HCT116 (cell line): ENCODE data around the gene ALG1. TPM values are rescaled to one million over a fixed set of nuclear protein-coding genes. Genes with fewer than 3 reads are reported as not detected.

Experiments used
- ATAC-seq: fragments of 200-7000 bp; cut with Tn5 transposase; 2 replicates; pipeline ENCODE4 v1.9.1; 2020; ENCODE audit warnings: mild to moderate bottlenecking, moderate library complexity
- BruUV-seq: library from RNA; stranded (reverse); fragments of 400-500 nt; replicated peaks from 2 replicates; lab custom pipeline; 2021; lab: Mats Ljungman, UMichigan
- CTCF ChIA-PET: fragments of 300-600 bp; sonication (Branson Sonifier 250); formaldehyde crosslinking; loops from one replicate; lab custom pipeline; 2021; ENCODE audit warnings: antibody characterized with exemption; lab: Charles Lee
- POLR2A ChIA-PET: fragments of 300-600, 350-600 bp; sonication (Branson Sonifier 250); formaldehyde crosslinking; loops from one replicate; lab custom pipeline; 2021; ENCODE audit warnings: antibody characterized with exemption; lab: Charles Lee
- RAD21 ChIA-PET, 2 experiments: fragments of 300-600 bp; sonication (Branson Sonifier 250); formaldehyde crosslinking; loops; one replicate each; lab custom pipeline; 2023; ENCODE audit warnings: low total read pairs in 2 of 2; ENCODE audit not compliant: uncharacterized antibody in 2 of 2, unreplicated experiment in 2 of 2, low non-redundant PET in 1 of 2; lab: Charles Lee
- DNase-seq: peaks from one replicate; pipeline ENCODE4 v3.0.0-alpha.2; 2010; ENCODE audit warnings: low read depth, low spot score
- H2AFZ ChIP-seq: fragments of 200-600 bp; shearing (Covaris generic), sonication (generic); 2 replicates; pipeline ENCODE4 v1.6.1; 2017; ENCODE audit warnings: low read depth, mixed run types, mixed read lengths, antibody characterized with exemption, low read length; ENCODE audit not compliant: poor library complexity, severe bottlenecking
- H3K27ac ChIP-seq: 2 replicates; pipeline ENCODE4 v1.5.1; 2012; ENCODE audit warnings: low read depth, low read length
- H3K27me3 ChIP-seq: fragments of 200-600 bp; sonication (generic); 2 replicates; pipeline ENCODE4 v1.6.1; 2016; ENCODE audit warnings: mixed run types, low read length, mixed read lengths; ENCODE audit not compliant: insufficient read depth
- H3K36me3 ChIP-seq, 2 experiments: fragments of 200-500 bp in 1 of 2; fragments of 200-600 bp in 1 of 2; sonication (Bioruptor generic) in 1 of 2; sonication (generic) in 1 of 2; 2 replicates each; pipeline versions ENCODE4 v1.5.1 to v1.6.1; 2014 to 2016; ENCODE audit warnings: low read length in 2 of 2, inconsistent platforms in 1 of 2, mixed read lengths in 1 of 2, mixed run types in 1 of 2; ENCODE audit not compliant: insufficient read depth in 2 of 2, control insufficient read depth in 1 of 2
- H3K4me1 ChIP-seq, 2 experiments: fragments of 200-600 bp in 1 of 2; sonication (generic) in 1 of 2; 2 replicates each; pipeline versions ENCODE4 v1.5.1 to v1.6.1; 2012 to 2017; ENCODE audit warnings: low read length in 2 of 2, inconsistent platforms in 1 of 2, mild to moderate bottlenecking in 1 of 2, mixed read lengths in 1 of 2, mixed run types in 1 of 2, moderate library complexity in 1 of 2; ENCODE audit not compliant: insufficient read depth in 2 of 2, control insufficient read depth in 1 of 2
- H3K4me2 ChIP-seq: fragments of 200-600 bp; sonication (generic); 2 replicates; pipeline ENCODE4 v1.6.1; 2017; ENCODE audit warnings: mixed run types, low read length, mixed read lengths
- H3K4me3 ChIP-seq, 2 experiments: fragments of 200-600 bp in 1 of 2; sonication (generic) in 1 of 2; replicated peaks in 1 of 2; 2 replicates each; pipeline ENCODE4 v1.5.1; 2011 to 2016; ENCODE audit warnings: low read length in 2 of 2, control low read depth in 1 of 2, low read depth in 1 of 2, mild to moderate bottlenecking in 1 of 2, mixed read lengths in 1 of 2, mixed run types in 1 of 2
- H3K79me2 ChIP-seq: fragments of 200-600 bp; sonication (generic); 2 replicates; pipeline ENCODE4 v1.6.1; 2017; ENCODE audit warnings: mild to moderate bottlenecking, mixed run types, low read length, moderate library complexity, mixed read lengths; ENCODE audit not compliant: insufficient read depth
- H3K9ac ChIP-seq: fragments of 200-600 bp; sonication (generic); 2 replicates; pipeline ENCODE4 v1.6.1; 2016; ENCODE audit warnings: low read length, mixed read lengths
- H3K9me2 ChIP-seq: fragments of 200-600 bp; sonication (generic), shearing (Covaris generic); 2 replicates; pipeline ENCODE4 v1.6.1; 2017; ENCODE audit warnings: mixed run types, mild to moderate bottlenecking, moderate library complexity; ENCODE audit not compliant: insufficient read depth
- H3K9me3 ChIP-seq, 2 experiments: fragments of 200-500 bp in 1 of 2; fragments of 200-600 bp in 1 of 2; sonication (Bioruptor generic) in 1 of 2; sonication (generic) in 1 of 2; 2 replicates each; pipeline ENCODE4 v1.6.1; 2014 to 2017; ENCODE audit warnings: low read length in 2 of 2, mixed read lengths in 2 of 2, inconsistent platforms in 1 of 2, low read depth in 1 of 2, mild to moderate bottlenecking in 1 of 2, mixed run types in 1 of 2, moderate library complexity in 1 of 2; ENCODE audit not compliant: control insufficient read depth in 1 of 2, insufficient read depth in 1 of 2
- H4K20me1 ChIP-seq: fragments of 200-600 bp; sonication (generic), shearing (Covaris generic); 2 replicates; pipeline ENCODE4 v1.6.1; 2017; ENCODE audit warnings: mixed run types, mild to moderate bottlenecking, moderate library complexity; ENCODE audit not compliant: insufficient read depth
- CBX3 ChIP-seq: IDR thresholded peaks from 2 replicates; pipeline ENCODE4 v1.6.1; 2012; ENCODE audit warnings: low read depth
- CEBPB ChIP-seq: IDR thresholded peaks from 2 replicates; pipeline ENCODE4 v1.6.1; 2012; ENCODE audit warnings: low read depth
- EZH2phosphoT487 ChIP-seq: fragments of 200-600 bp; IDR thresholded peaks from 2 replicates; pipeline ENCODE4 v1.6.1; 2018; ENCODE audit warnings: antibody characterized with exemption, borderline replicate concordance
- MAX ChIP-seq: IDR thresholded peaks from 2 replicates; pipeline ENCODE4 v1.6.1; 2012
- RAD21 ChIP-seq: IDR thresholded peaks from 2 replicates; pipeline ENCODE4 v1.6.1; 2012; ENCODE audit warnings: low read depth, mild to moderate bottlenecking
- SRF ChIP-seq: IDR thresholded peaks from 2 replicates; pipeline ENCODE4 v1.6.1; 2012; ENCODE audit warnings: low read depth
- TCF7L2 ChIP-seq: IDR thresholded peaks from 2 replicates; pipeline ENCODE4 v1.7.0; 2011; ENCODE audit warnings: borderline replicate concordance, inconsistent platforms; ENCODE audit not compliant: insufficient read depth, insufficient read length; ENCODE audit errors: extremely low read depth
- ZFX ChIP-seq: fragments of 450-650 bp; IDR thresholded peaks from 2 replicates; pipeline ENCODE4 v1.6.1; 2017
- ZNF274 ChIP-seq: fragments of 200-500 bp; sonication (Bioruptor generic); IDR thresholded peaks from 2 replicates; pipeline ENCODE4 v1.6.1; 2014; ENCODE audit warnings: mild to moderate bottlenecking, low read depth, low read length, inconsistent platforms
- intact Hi-C: fragments of 100-400 bp; cut with micrococcal nuclease; formaldehyde crosslinking; loops from 2 replicates; pipeline ENCODE4 v1.10.0; 2022
- total RNA-seq: library from RNA; stranded (reverse); gene quantifications from one replicate; pipeline ENCODE4 v1.2.1, GENCODE V29; 2021; ENCODE audit not compliant: unreplicated experiment
- TF ChIP-seq, protein P1 (sequence below): IDR thresholded peaks from 2 replicates; pipeline ENCODE4 v1.6.1; 2012; ENCODE audit warnings: low read depth
- TF ChIP-seq, protein P2 (sequence below): IDR thresholded peaks from 2 replicates; pipeline ENCODE4 v1.6.1; 2011; ENCODE audit warnings: mild to moderate bottlenecking, low read length, moderate library complexity; ENCODE audit not compliant: insufficient replicate concordance; ENCODE audit errors: extremely low read depth
- TF ChIP-seq, protein P3 (sequence below): IDR thresholded peaks from 2 replicates; pipeline ENCODE4 v1.6.1; 2012

ALG1 gene
- total RNA-seq, 1 experiment from 2014 or later: 27.1 TPM

- TF ChIP-seq ZNF274: no peak
- no peak for TF ChIP-seq EZH2phosphoT487
- TF ChIP-seq MAX: no peak
- TF ChIP-seq ZFX: no peak
- TF ChIP-seq, protein P1, sequence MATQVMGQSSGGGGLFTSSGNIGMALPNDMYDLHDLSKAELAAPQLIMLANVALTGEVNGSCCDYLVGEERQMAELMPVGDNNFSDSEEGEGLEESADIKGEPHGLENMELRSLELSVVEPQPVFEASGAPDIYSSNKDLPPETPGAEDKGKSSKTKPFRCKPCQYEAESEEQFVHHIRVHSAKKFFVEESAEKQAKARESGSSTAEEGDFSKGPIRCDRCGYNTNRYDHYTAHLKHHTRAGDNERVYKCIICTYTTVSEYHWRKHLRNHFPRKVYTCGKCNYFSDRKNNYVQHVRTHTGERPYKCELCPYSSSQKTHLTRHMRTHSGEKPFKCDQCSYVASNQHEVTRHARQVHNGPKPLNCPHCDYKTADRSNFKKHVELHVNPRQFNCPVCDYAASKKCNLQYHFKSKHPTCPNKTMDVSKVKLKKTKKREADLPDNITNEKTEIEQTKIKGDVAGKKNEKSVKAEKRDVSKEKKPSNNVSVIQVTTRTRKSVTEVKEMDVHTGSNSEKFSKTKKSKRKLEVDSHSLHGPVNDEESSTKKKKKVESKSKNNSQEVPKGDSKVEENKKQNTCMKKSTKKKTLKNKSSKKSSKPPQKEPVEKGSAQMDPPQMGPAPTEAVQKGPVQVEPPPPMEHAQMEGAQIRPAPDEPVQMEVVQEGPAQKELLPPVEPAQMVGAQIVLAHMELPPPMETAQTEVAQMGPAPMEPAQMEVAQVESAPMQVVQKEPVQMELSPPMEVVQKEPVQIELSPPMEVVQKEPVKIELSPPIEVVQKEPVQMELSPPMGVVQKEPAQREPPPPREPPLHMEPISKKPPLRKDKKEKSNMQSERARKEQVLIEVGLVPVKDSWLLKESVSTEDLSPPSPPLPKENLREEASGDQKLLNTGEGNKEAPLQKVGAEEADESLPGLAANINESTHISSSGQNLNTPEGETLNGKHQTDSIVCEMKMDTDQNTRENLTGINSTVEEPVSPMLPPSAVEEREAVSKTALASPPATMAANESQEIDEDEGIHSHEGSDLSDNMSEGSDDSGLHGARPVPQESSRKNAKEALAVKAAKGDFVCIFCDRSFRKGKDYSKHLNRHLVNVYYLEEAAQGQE: no peak
These were observed 5.7 kb downstream of the ALG1 start (continued) for GRCh38 chr16:5077304-5077703.

DNA sequence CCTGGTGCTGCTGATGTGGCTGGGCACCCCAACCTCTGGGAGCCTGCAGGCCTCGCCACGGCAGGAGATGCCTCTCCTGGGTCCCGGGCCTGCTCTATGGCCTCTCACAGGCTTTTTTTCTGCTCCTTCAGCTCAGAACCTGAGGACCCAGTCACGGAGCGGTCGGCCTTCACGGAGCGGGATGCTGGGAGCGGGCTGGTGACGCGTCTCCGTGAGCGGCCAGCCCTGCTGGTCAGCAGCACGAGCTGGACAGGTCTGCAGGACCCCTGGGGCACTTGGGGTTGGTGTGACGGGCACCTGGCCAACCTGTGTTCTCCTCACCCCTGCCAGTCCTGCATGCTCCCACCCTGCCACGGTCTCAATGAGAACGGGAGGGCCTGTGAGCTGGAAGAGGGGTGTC is 7.0 kb downstream of the ALG1 start:
- ChIA-PET CTCF (no interaction called here), POLR2A (no interaction called here)
- TF ChIP-seq CBX3: no peak
- TF ChIP-seq, protein P2, sequence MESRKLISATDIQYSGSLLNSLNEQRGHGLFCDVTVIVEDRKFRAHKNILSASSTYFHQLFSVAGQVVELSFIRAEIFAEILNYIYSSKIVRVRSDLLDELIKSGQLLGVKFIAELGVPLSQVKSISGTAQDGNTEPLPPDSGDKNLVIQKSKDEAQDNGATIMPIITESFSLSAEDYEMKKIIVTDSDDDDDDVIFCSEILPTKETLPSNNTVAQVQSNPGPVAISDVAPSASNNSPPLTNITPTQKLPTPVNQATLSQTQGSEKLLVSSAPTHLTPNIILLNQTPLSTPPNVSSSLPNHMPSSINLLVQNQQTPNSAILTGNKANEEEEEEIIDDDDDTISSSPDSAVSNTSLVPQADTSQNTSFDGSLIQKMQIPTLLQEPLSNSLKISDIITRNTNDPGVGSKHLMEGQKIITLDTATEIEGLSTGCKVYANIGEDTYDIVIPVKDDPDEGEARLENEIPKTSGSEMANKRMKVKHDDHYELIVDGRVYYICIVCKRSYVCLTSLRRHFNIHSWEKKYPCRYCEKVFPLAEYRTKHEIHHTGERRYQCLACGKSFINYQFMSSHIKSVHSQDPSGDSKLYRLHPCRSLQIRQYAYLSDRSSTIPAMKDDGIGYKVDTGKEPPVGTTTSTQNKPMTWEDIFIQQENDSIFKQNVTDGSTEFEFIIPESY: no peak
- no peak for TF ChIP-seq CEBPB
- TF ChIP-seq, protein P1: no peak
- no peak for TF ChIP-seq TCF7L2
- TF ChIP-seq RAD21: no peak
- TF ChIP-seq SRF: no peak
- TF ChIP-seq, protein P3, sequence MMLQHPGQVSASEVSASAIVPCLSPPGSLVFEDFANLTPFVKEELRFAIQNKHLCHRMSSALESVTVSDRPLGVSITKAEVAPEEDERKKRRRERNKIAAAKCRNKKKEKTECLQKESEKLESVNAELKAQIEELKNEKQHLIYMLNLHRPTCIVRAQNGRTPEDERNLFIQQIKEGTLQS: no peak
- no peak for TF ChIP-seq MAX

More for the DNA sequence above, 7.0 kb downstream of the ALG1 start:
- H3K4me2 ChIP-seq: no peak overlapping the region
- no peak overlapping the region for H3K4me3 ChIP-seq
- DNase-seq (no peak), ATAC-seq (no peak)
- no peaks in the 10 kb centered on the region for H3K9me2 ChIP-seq
- H3K36me3 ChIP-seq: peaks cover 0 to 11% of the 10 kb centered on the region in 2 experiments; a peak in 3 of 4 replicates
- no peak overlapping the region for H3K9ac ChIP-seq
- intact Hi-C loops: no loop called here
- H3K9me3 ChIP-seq: no peaks in the 10 kb centered on the region
- peaks cover 15% of the 10 kb centered on the region for H3K79me2 ChIP-seq
- H3K27ac ChIP-seq: no peak overlapping the region
- H2AFZ ChIP-seq: no peak overlapping the region
- H3K4me1 ChIP-seq: no peaks in the 10 kb centered on the region
- no peaks in the 10 kb centered on the region for H4K20me1 ChIP-seq
- no TSS peak for BruUV-seq
- RAD21 ChIA-PET: no interaction called here
- H3K27me3 ChIP-seq: no peaks in the 10 kb centered on the region
